ENCODE measurements around the gene TRIM29.

The TRIM29 gene

DNA sequence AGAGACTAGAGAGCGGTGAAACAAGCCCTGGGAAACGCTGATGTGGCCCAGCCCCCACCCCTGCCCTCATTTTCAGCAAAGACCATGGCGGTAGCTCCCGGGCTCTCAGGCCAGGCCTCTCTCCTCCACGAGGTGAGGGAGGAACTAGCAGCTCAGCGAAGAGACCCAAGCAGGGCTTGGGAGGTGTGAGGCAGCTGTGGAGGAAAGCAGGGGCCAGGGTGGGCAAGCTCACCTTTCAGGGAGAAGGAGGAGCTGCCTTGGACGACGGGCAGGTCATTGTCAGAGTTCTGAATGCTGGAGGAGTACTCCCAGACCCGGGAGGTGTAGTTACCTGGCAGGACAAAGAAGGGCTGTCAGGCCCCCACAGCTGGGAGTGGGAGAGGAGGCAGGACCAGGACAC is 19.9 kb downstream of the TRIM29 start:
- no peaks in the 10 kb centered on the region for H3K36me3 ChIP-seq (ENCODE audit: control insufficient read depth, insufficient read depth, low read length)
- no peak overlapping the region for H3K9ac ChIP-seq (ENCODE audit: low read length)
- H3K27ac ChIP-seq (ENCODE audit: low read depth, low read length): no peak overlapping the region
- no peaks in the 10 kb centered on the region for H3K9me3 ChIP-seq (ENCODE audit: control insufficient read depth, insufficient read depth, low read depth, low read length)
- H3K4me1 ChIP-seq (ENCODE audit: control insufficient read depth, insufficient read depth, low read length): peaks cover 9% of the 10 kb centered on the region; the same call in 1 of the 2 replicates
- no peak overlapping the region for H3K4me3 ChIP-seq (ENCODE audit: low read depth, low read length)
- H3K27me3 ChIP-seq (ENCODE audit: control insufficient read depth, insufficient read depth, low read length): peaks cover 11% of the 10 kb centered on the region

DNA sequence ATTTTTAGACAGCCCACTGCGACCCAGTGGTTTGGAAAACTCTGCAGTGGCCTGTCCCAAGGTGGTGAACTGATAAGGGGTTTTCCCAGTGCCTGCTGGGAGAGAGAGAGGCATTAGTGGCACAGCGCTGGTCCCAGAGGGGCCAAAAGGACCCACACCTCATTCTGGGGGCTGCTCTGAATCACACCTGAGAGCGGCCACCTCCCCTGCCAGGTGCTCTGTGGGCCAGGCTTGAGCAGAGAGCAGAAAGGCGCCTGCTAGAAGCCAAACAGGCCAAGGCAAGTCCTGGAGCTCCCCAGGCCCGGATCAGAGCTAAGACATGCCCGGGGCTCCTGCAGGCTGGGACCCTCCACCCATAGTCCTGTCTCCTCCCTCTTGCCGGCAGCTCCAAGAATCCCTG is 20.9 kb downstream of the TRIM29 start:
- Histone ChIP-seq H3K36me3 (ENCODE audit: control insufficient read depth, insufficient read depth, low read length) (no peaks in the 10 kb centered on the region), H3K4me1 (ENCODE audit: control insufficient read depth, insufficient read depth, low read length) (peaks cover 5% of the 10 kb centered on the region; the same call in 1 of the 2 replicates), H3K9ac (ENCODE audit: low read length) (no peak overlapping the region), H3K4me3 (ENCODE audit: low read depth, low read length) (no peak overlapping the region), H3K9me3 (ENCODE audit: control insufficient read depth, insufficient read depth, low read depth, low read length) (no peaks in the 10 kb centered on the region), H3K27ac (ENCODE audit: low read depth, low read length) (no peak overlapping the region), H3K27me3 (ENCODE audit: control insufficient read depth, insufficient read depth, low read length) (peaks cover 14% of the 10 kb centered on the region)

GRCh38 chr11:120115272-120116000 is 22.5 kb downstream of the TRIM29 start:
- Histone ChIP-seq H3K36me3 (ENCODE audit: control insufficient read depth, insufficient read depth, low read length) (no peaks in the 10 kb centered on the region), H3K4me1 (ENCODE audit: control insufficient read depth, insufficient read depth, low read length) (peaks cover 5% of the 10 kb centered on the region; the same call in 1 of the 2 replicates), H3K27me3 (ENCODE audit: control insufficient read depth, insufficient read depth, low read length) (peaks cover 18% of the 10 kb centered on the region), H3K4me3 (ENCODE audit: low read depth, low read length) (no peak overlapping the region), H3K9ac (ENCODE audit: low read length) (no peak overlapping the region), H3K27ac (ENCODE audit: low read depth, low read length) (no peak overlapping the region), H3K9me3 (ENCODE audit: control insufficient read depth, insufficient read depth, low read depth, low read length) (no peaks in the 10 kb centered on the region)

GRCh38 chr11:120112174-120112796 is 25.6 kb downstream of the TRIM29 start:
- Histone ChIP-seq H3K9ac (ENCODE audit: low read length) (no peak overlapping the region), H3K36me3 (ENCODE audit: control insufficient read depth, insufficient read depth, low read length) (no peaks in the 10 kb centered on the region), H3K9me3 (ENCODE audit: control insufficient read depth, insufficient read depth, low read depth, low read length) (no peaks in the 10 kb centered on the region), H3K27me3 (ENCODE audit: control insufficient read depth, insufficient read depth, low read length) (peaks cover 18% of the 10 kb centered on the region), H3K4me3 (ENCODE audit: low read depth, low read length) (no peak overlapping the region), H3K27ac (ENCODE audit: low read depth, low read length) (no peak overlapping the region), H3K4me1 (ENCODE audit: control insufficient read depth, insufficient read depth, low read length) (peaks cover 8% of the 10 kb centered on the region)

GRCh38 chr11:120109531-120109930 is 28.4 kb downstream of the TRIM29 start:
- Histone ChIP-seq H3K27ac (ENCODE audit: low read depth, low read length) (no peak overlapping the region), H3K4me1 (ENCODE audit: control insufficient read depth, insufficient read depth, low read length) (peaks cover 16% of the 10 kb centered on the region; the same call in 1 of the 2 replicates), H3K9me3 (ENCODE audit: control insufficient read depth, insufficient read depth, low read depth, low read length) (0 out of 2 replicates have a peak, but pooled peaks cover 3% of the 10 kb centered on the region), H3K9ac (ENCODE audit: low read length) (no peak overlapping the region), H3K27me3 (ENCODE audit: control insufficient read depth, insufficient read depth, low read length) (peaks cover 23% of the 10 kb centered on the region), H3K36me3 (ENCODE audit: control insufficient read depth, insufficient read depth, low read length) (no peaks in the 10 kb centered on the region), H3K4me3 (ENCODE audit: low read depth, low read length) (no peak overlapping the region)

DNA sequence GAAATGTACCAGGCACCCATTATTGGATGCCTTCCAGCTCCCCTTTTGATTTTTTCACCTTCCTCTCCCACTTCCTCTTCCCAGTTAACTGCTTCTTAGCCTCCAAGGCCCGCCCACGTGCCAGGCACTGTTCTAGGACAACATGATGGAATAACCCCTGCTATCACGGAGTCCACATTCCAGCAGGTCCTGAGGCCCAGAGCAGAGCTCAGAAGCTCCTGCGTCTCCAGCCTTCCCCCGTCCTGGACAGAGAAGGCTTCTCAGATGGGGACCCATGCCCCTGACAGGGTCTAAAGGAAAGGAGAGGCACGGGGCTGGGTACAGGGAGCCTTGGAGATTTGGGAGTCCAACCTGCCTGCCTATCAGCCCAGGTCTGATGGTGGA is 29.1 kb downstream of the TRIM29 start:
- no peak overlapping the region for H3K4me3 ChIP-seq (ENCODE audit: low read depth, low read length)
- H3K4me1 ChIP-seq (ENCODE audit: control insufficient read depth, insufficient read depth, low read length): peaks cover 16% of the 10 kb centered on the region; the same call in 1 of the 2 replicates
- no peaks in the 10 kb centered on the region for H3K36me3 ChIP-seq (ENCODE audit: control insufficient read depth, insufficient read depth, low read length)
- H3K9ac ChIP-seq (ENCODE audit: low read length): no peak overlapping the region
- 0 out of 2 replicates have a peak, but pooled peaks cover 3% of the 10 kb centered on the region for H3K9me3 ChIP-seq (ENCODE audit: control insufficient read depth, insufficient read depth, low read depth, low read length)
- H3K27ac ChIP-seq (ENCODE audit: low read depth, low read length): no peak overlapping the region
- H3K27me3 ChIP-seq (ENCODE audit: control insufficient read depth, insufficient read depth, low read length): peaks cover 21% of the 10 kb centered on the region

- H3K36me3 ChIP-seq (ENCODE audit: control insufficient read depth, insufficient read depth, low read length): no peaks in the 10 kb centered on the region
- H3K4me3 ChIP-seq (ENCODE audit: low read depth, low read length): no peak overlapping the region
- H3K9ac ChIP-seq (ENCODE audit: low read length): no peak overlapping the region
- H3K27me3 ChIP-seq (ENCODE audit: control insufficient read depth, insufficient read depth, low read length): peaks cover 16% of the 10 kb centered on the region
- no peak overlapping the region for H3K27ac ChIP-seq (ENCODE audit: low read depth, low read length)
- H3K9me3 ChIP-seq (ENCODE audit: control insufficient read depth, insufficient read depth, low read depth, low read length): 0 out of 2 replicates have a peak, but pooled peaks cover 3% of the 10 kb centered on the region
- peaks cover 16% of the 10 kb centered on the region; the same call in 1 of the 2 replicates for H3K4me1 ChIP-seq (ENCODE audit: control insufficient read depth, insufficient read depth, low read length)
Measured at GRCh38 chr11:120108154-120108784, 29.6 kb downstream of the TRIM29 start.

GRCh38 chr11:120107692-120108091 is 30.2 kb downstream of the TRIM29 start:
- no peak overlapping the region for H3K9ac ChIP-seq (ENCODE audit: low read length)
- H3K27ac ChIP-seq (ENCODE audit: low read depth, low read length): no peak overlapping the region
- H3K4me1 ChIP-seq (ENCODE audit: control insufficient read depth, insufficient read depth, low read length): peaks cover 18% of the 10 kb centered on the region
- 0 out of 2 replicates have a peak, but pooled peaks cover 3% of the 10 kb centered on the region for H3K9me3 ChIP-seq (ENCODE audit: control insufficient read depth, insufficient read depth, low read depth, low read length)
- H3K36me3 ChIP-seq (ENCODE audit: control insufficient read depth, insufficient read depth, low read length): no peaks in the 10 kb centered on the region
- no peak overlapping the region for H3K4me3 ChIP-seq (ENCODE audit: low read depth, low read length)
- peaks cover 11% of the 10 kb centered on the region; the same call in 1 of the 2 replicates for H3K27me3 ChIP-seq (ENCODE audit: control insufficient read depth, insufficient read depth, low read length)

DNA sequence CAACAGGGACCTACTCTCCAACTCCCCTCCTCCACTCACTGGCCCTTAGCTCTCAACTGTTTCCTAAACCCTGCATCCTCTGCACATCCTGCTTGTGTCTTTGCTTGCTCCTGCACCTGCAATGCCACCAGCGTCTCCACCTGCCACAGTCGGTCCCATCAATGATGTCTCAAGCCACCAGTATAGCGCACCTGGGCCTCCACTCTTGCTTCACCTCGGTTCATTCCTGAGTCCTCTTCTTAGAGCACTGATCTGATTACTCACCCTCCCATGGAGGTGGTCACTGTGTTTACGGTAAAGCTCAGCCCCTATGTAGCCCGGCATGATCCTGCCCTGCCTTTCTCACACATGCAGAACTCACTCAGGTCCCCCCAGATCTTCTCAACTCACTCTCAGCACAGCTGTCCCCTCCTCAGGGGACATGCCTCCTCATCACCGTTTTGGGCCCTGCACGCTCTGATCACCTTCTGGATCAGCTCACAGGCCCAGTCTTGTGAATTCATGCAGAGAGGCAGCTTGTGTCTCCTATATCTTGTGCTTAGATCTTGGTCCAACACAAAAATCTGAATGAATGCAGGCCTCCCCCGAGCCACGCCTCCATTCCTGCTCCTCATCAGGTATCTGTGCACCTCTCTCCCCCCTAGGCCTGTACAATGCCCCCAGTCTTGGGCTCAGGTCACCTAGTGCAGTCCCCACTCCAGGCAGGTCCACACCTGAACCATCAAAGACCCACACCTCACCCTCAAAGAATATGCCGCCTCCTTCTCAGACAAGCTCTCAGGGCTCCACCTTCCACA is 31.4 kb downstream of the TRIM29 start:
- Histone ChIP-seq H3K9ac (ENCODE audit: low read length) (no peak overlapping the region), H3K36me3 (ENCODE audit: control insufficient read depth, insufficient read depth, low read length) (no peaks in the 10 kb centered on the region), H3K27ac (ENCODE audit: low read depth, low read length) (no peak overlapping the region), H3K27me3 (ENCODE audit: control insufficient read depth, insufficient read depth, low read length) (peaks cover 11% of the 10 kb centered on the region; the same call in 1 of the 2 replicates), H3K9me3 (ENCODE audit: control insufficient read depth, insufficient read depth, low read depth, low read length) (0 out of 2 replicates have a peak, but pooled peaks cover 3% of the 10 kb centered on the region), H3K4me1 (ENCODE audit: control insufficient read depth, insufficient read depth, low read length) (peaks cover 18% of the 10 kb centered on the region), H3K4me3 (ENCODE audit: low read depth, low read length) (no peak overlapping the region)

- Histone ChIP-seq H3K4me3 (ENCODE audit: low read depth, low read length) (no peak overlapping the region), H3K9ac (ENCODE audit: low read length) (no peak overlapping the region), H3K27ac (ENCODE audit: low read depth, low read length) (no peak overlapping the region), H3K4me1 (ENCODE audit: control insufficient read depth, insufficient read depth, low read length) (peaks cover 18% of the 10 kb centered on the region), H3K9me3 (ENCODE audit: control insufficient read depth, insufficient read depth, low read depth, low read length) (0 out of 2 replicates have a peak, but pooled peaks cover 3% of the 10 kb centered on the region), H3K27me3 (ENCODE audit: control insufficient read depth, insufficient read depth, low read length) (peaks cover 8% of the 10 kb centered on the region; the same call in 1 of the 2 replicates), H3K36me3 (ENCODE audit: control insufficient read depth, insufficient read depth, low read length) (no peaks in the 10 kb centered on the region)
Measured at GRCh38 chr11:120105576-120105975, 32.3 kb downstream of the TRIM29 start.

Measured in HUES6 (cell line).